HCT116 (cell line): ENCODE data around the gene KSR1. TPM values are rescaled to one million over a fixed set of nuclear protein-coding genes. Genes with fewer than 3 reads are reported as not detected.

Source experiments
- ATAC-seq: fragments of 200-7000 bp; cut with Tn5 transposase; 2 replicates; pipeline ENCODE4 v1.9.1; 2020; ENCODE audit warnings: mild to moderate bottlenecking, moderate library complexity
- BruUV-seq: library from RNA; stranded (reverse); fragments of 400-500 nt; replicated peaks from 2 replicates; lab custom pipeline; 2021; lab: Mats Ljungman, UMichigan
- CTCF ChIA-PET: fragments of 300-600 bp; sonication (Branson Sonifier 250); formaldehyde crosslinking; loops from one replicate; lab custom pipeline; 2021; ENCODE audit warnings: antibody characterized with exemption; lab: Charles Lee
- POLR2A ChIA-PET: fragments of 300-600, 350-600 bp; sonication (Branson Sonifier 250); formaldehyde crosslinking; loops from one replicate; lab custom pipeline; 2021; ENCODE audit warnings: antibody characterized with exemption; lab: Charles Lee
- RAD21 ChIA-PET, 2 experiments: fragments of 300-600 bp; sonication (Branson Sonifier 250); formaldehyde crosslinking; loops; one replicate each; lab custom pipeline; 2023; ENCODE audit warnings: low total read pairs in 2 of 2; ENCODE audit not compliant: uncharacterized antibody in 2 of 2, unreplicated experiment in 2 of 2, low non-redundant PET in 1 of 2; lab: Charles Lee
- DNase-seq: peaks from one replicate; pipeline ENCODE4 v3.0.0-alpha.2; 2010; ENCODE audit warnings: low read depth, low spot score
- H2AFZ ChIP-seq: fragments of 200-600 bp; shearing (Covaris generic), sonication (generic); 2 replicates; pipeline ENCODE4 v1.6.1; 2017; ENCODE audit warnings: low read depth, mixed run types, mixed read lengths, antibody characterized with exemption, low read length; ENCODE audit not compliant: poor library complexity, severe bottlenecking
- H3K27ac ChIP-seq: 2 replicates; pipeline ENCODE4 v1.5.1; 2012; ENCODE audit warnings: low read depth, low read length
- H3K27me3 ChIP-seq: fragments of 200-600 bp; sonication (generic); 2 replicates; pipeline ENCODE4 v1.6.1; 2016; ENCODE audit warnings: mixed run types, low read length, mixed read lengths; ENCODE audit not compliant: insufficient read depth
- H3K36me3 ChIP-seq, 2 experiments: fragments of 200-500 bp in 1 of 2; fragments of 200-600 bp in 1 of 2; sonication (Bioruptor generic) in 1 of 2; sonication (generic) in 1 of 2; 2 replicates each; pipeline versions ENCODE4 v1.5.1 to v1.6.1; 2014 to 2016; ENCODE audit warnings: low read length in 2 of 2, inconsistent platforms in 1 of 2, mixed read lengths in 1 of 2, mixed run types in 1 of 2; ENCODE audit not compliant: insufficient read depth in 2 of 2, control insufficient read depth in 1 of 2
- H3K4me1 ChIP-seq, 2 experiments: fragments of 200-600 bp in 1 of 2; sonication (generic) in 1 of 2; 2 replicates each; pipeline versions ENCODE4 v1.5.1 to v1.6.1; 2012 to 2017; ENCODE audit warnings: low read length in 2 of 2, inconsistent platforms in 1 of 2, mild to moderate bottlenecking in 1 of 2, mixed read lengths in 1 of 2, mixed run types in 1 of 2, moderate library complexity in 1 of 2; ENCODE audit not compliant: insufficient read depth in 2 of 2, control insufficient read depth in 1 of 2
- H3K4me2 ChIP-seq: fragments of 200-600 bp; sonication (generic); 2 replicates; pipeline ENCODE4 v1.6.1; 2017; ENCODE audit warnings: mixed run types, low read length, mixed read lengths
- H3K4me3 ChIP-seq, 2 experiments: fragments of 200-600 bp in 1 of 2; sonication (generic) in 1 of 2; replicated peaks in 1 of 2; 2 replicates each; pipeline ENCODE4 v1.5.1; 2011 to 2016; ENCODE audit warnings: low read length in 2 of 2, control low read depth in 1 of 2, low read depth in 1 of 2, mild to moderate bottlenecking in 1 of 2, mixed read lengths in 1 of 2, mixed run types in 1 of 2
- H3K79me2 ChIP-seq: fragments of 200-600 bp; sonication (generic); 2 replicates; pipeline ENCODE4 v1.6.1; 2017; ENCODE audit warnings: mild to moderate bottlenecking, mixed run types, low read length, moderate library complexity, mixed read lengths; ENCODE audit not compliant: insufficient read depth
- H3K9ac ChIP-seq: fragments of 200-600 bp; sonication (generic); 2 replicates; pipeline ENCODE4 v1.6.1; 2016; ENCODE audit warnings: low read length, mixed read lengths
- H3K9me2 ChIP-seq: fragments of 200-600 bp; sonication (generic), shearing (Covaris generic); 2 replicates; pipeline ENCODE4 v1.6.1; 2017; ENCODE audit warnings: mixed run types, mild to moderate bottlenecking, moderate library complexity; ENCODE audit not compliant: insufficient read depth
- H3K9me3 ChIP-seq, 2 experiments: fragments of 200-500 bp in 1 of 2; fragments of 200-600 bp in 1 of 2; sonication (Bioruptor generic) in 1 of 2; sonication (generic) in 1 of 2; 2 replicates each; pipeline ENCODE4 v1.6.1; 2014 to 2017; ENCODE audit warnings: low read length in 2 of 2, mixed read lengths in 2 of 2, inconsistent platforms in 1 of 2, low read depth in 1 of 2, mild to moderate bottlenecking in 1 of 2, mixed run types in 1 of 2, moderate library complexity in 1 of 2; ENCODE audit not compliant: control insufficient read depth in 1 of 2, insufficient read depth in 1 of 2
- H4K20me1 ChIP-seq: fragments of 200-600 bp; sonication (generic), shearing (Covaris generic); 2 replicates; pipeline ENCODE4 v1.6.1; 2017; ENCODE audit warnings: mixed run types, mild to moderate bottlenecking, moderate library complexity; ENCODE audit not compliant: insufficient read depth
- CBX3 ChIP-seq: IDR thresholded peaks from 2 replicates; pipeline ENCODE4 v1.6.1; 2012; ENCODE audit warnings: low read depth
- CTCF ChIP-seq, 3 experiments: fragments of 200-600 bp in 1 of 3; sonication (generic) in 1 of 3; IDR thresholded peaks in 2 of 3; conservative IDR thresholded peaks in 1 of 3; 2 replicates each; pipeline ENCODE4 v1.5.1; 2012 to 2017; ENCODE audit warnings: low read depth in 2 of 3, low read length in 2 of 3, antibody characterized with exemption in 1 of 3, borderline replicate concordance in 1 of 3, control low read depth in 1 of 3, mild to moderate bottlenecking in 1 of 3, mixed read lengths in 1 of 3, mixed run types in 1 of 3, moderate library complexity in 1 of 3; ENCODE audit not compliant: insufficient read depth in 1 of 3
- EGR1 ChIP-seq: IDR thresholded peaks from 2 replicates; pipeline ENCODE4 v1.6.1; 2012; ENCODE audit warnings: low read depth
- EZH2 ChIP-seq: fragments of 200-600 bp; sonication (generic); IDR thresholded peaks from 2 replicates; pipeline ENCODE4 v1.6.1; 2017; ENCODE audit warnings: antibody characterized with exemption, mixed run types
- FOSL1 ChIP-seq: IDR thresholded peaks from 2 replicates; pipeline ENCODE4 v1.6.1; 2012; ENCODE audit warnings: low read depth
- SP1 ChIP-seq: IDR thresholded peaks from 2 replicates; pipeline ENCODE4 v1.6.1; 2012; ENCODE audit warnings: low read depth
- SRF ChIP-seq: IDR thresholded peaks from 2 replicates; pipeline ENCODE4 v1.6.1; 2012; ENCODE audit warnings: low read depth
- TCF7L2 ChIP-seq: IDR thresholded peaks from 2 replicates; pipeline ENCODE4 v1.7.0; 2011; ENCODE audit warnings: borderline replicate concordance, inconsistent platforms; ENCODE audit not compliant: insufficient read depth, insufficient read length; ENCODE audit errors: extremely low read depth
- YY1 ChIP-seq: IDR thresholded peaks from 2 replicates; pipeline ENCODE4 v1.6.1; 2011; ENCODE audit warnings: low read length, low read depth, moderate library complexity, mild to moderate bottlenecking; ENCODE audit not compliant: insufficient replicate concordance; ENCODE audit errors: extremely low read depth
- ZBTB33 ChIP-seq: IDR thresholded peaks from 2 replicates; pipeline ENCODE4 v1.6.1; 2011; ENCODE audit warnings: mild to moderate bottlenecking, low read length, moderate library complexity; ENCODE audit not compliant: insufficient replicate concordance; ENCODE audit errors: extremely low read depth
- ZFX ChIP-seq: fragments of 450-650 bp; IDR thresholded peaks from 2 replicates; pipeline ENCODE4 v1.6.1; 2017
- ZNF274 ChIP-seq: fragments of 200-500 bp; sonication (Bioruptor generic); IDR thresholded peaks from 2 replicates; pipeline ENCODE4 v1.6.1; 2014; ENCODE audit warnings: mild to moderate bottlenecking, low read depth, low read length, inconsistent platforms
- intact Hi-C: fragments of 100-400 bp; cut with micrococcal nuclease; formaldehyde crosslinking; loops from 2 replicates; pipeline ENCODE4 v1.10.0; 2022
- total RNA-seq: library from RNA; stranded (reverse); gene quantifications from one replicate; pipeline ENCODE4 v1.2.1, GENCODE V29; 2021; ENCODE audit not compliant: unreplicated experiment
- TF ChIP-seq, protein P1 (sequence below): IDR thresholded peaks from 2 replicates; pipeline ENCODE4 v1.6.1; 2012

Gene KSR1
- total RNA-seq, 1 experiment from 2014 or later, result 16.5 TPM

DNA sequence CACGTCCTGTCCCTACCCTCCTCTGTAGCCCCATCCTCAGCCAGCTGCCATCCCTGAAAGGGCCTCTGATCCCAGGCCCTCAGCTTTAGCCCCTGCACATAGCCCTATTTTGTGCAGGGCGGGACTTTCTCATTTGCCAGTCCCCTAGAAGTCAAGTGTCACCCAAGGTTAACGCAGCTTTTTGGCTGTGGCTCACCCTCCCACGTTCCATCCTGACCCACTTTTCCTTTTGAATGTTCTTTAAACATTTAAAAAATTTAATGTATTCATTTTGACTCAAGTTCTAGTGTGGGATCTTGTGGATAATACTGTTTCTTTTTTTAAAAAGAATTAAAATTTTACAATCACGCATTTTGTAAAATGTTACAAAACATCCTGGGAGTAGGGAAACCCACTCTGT, 112.6 kb downstream of the KSR1 start:
- intact Hi-C loops, result loop anchor here (2.0 kb wide), 1 partner anchor 32 kb away; no protein-coding TSS in a partner anchor
- ChIA-PET CTCF (interaction anchor here (2.1 kb wide), 1 partner anchor 31 kb away, joined by 7 read pairs; no protein-coding TSS in a partner anchor), POLR2A (no interaction called here), RAD21 (no interaction called here)
- H2AFZ ChIP-seq, result no peak overlapping the region
- H3K27me3 ChIP-seq, result no peaks in the 10 kb centered on the region
- no peaks in the 10 kb centered on the region for H3K36me3 ChIP-seq
- 0 out of 2 replicates have a peak overlapping the region, but pooled peaks have one; percentile 22 for H3K9ac ChIP-seq
- DNase-seq (no peak), ATAC-seq (no peak)
- H3K27ac ChIP-seq, result no peak overlapping the region
- H3K4me3 ChIP-seq, result no peak overlapping the region
- no peaks in the 10 kb centered on the region for H4K20me1 ChIP-seq
- peaks cover 16 to 35% of the 10 kb centered on the region in 2 experiments for H3K4me1 ChIP-seq
- TF ChIP-seq, protein P1, sequence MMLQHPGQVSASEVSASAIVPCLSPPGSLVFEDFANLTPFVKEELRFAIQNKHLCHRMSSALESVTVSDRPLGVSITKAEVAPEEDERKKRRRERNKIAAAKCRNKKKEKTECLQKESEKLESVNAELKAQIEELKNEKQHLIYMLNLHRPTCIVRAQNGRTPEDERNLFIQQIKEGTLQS, result no peak
- TF ChIP-seq TCF7L2 (no peak), EZH2 (no peak), CBX3 (no peak), YY1 (no peak), ZBTB33 (no peak), ZFX (no peak), ZNF274 (no peak), SP1 (no peak), CTCF (IDR thresholded peaks at IDR 0.05 in 2 of 3, conservative IDR thresholded peaks at IDR 0.05 in 1 of 3; ENCODE audit: borderline replicate concordance in 1 of 3, insufficient read depth in 1 of 3, low read depth in 2 of 3, low read length in 2 of 3) (no peak), FOSL1 (no peak), EGR1 (no peak), SRF (no peak)
- BruUV-seq, result no TSS peak
- no peaks in the 10 kb centered on the region for H3K9me2 ChIP-seq
- H3K9me3 ChIP-seq, result no peaks in the 10 kb centered on the region
- peak overlapping the region; percentile 36; the same call in 1 of the 2 replicates for H3K4me2 ChIP-seq
- H3K79me2 ChIP-seq, result no peaks in the 10 kb centered on the region
